Endothelial cell (in vitro differentiated cells): ENCODE data around the gene FAM107B. TPM values are rescaled to one million over a fixed set of nuclear protein-coding genes. Genes with fewer than 3 reads are reported as not detected.
A peak's percentile ranks its signal among the peaks of the same experiment; 100 is the strongest.

Experiments used
- DNase-seq: peaks from one replicate; pipeline ENCODE4 v3.0.0; 2021; ENCODE audit warnings: low spot score
- H3K27ac Mint-ChIP-seq: one replicate; pipeline ENCODE4 v1.8.0; 2021; ENCODE audit warnings: mixed read lengths, inconsistent platforms; ENCODE audit not compliant: unreplicated experiment
- H3K27me3 Mint-ChIP-seq: one replicate; pipeline ENCODE4 v1.8.0; 2021; ENCODE audit warnings: mild to moderate bottlenecking, moderate library complexity, mixed read lengths, inconsistent platforms; ENCODE audit not compliant: unreplicated experiment
- H3K36me3 Mint-ChIP-seq: one replicate; pipeline ENCODE4 v1.8.0; 2021; ENCODE audit warnings: mild to moderate bottlenecking, low read depth, mixed read lengths, inconsistent platforms; ENCODE audit not compliant: unreplicated experiment
- H3K4me1 Mint-ChIP-seq: one replicate; pipeline ENCODE4 v1.8.0; 2021; ENCODE audit warnings: mild to moderate bottlenecking, mixed read lengths, inconsistent platforms; ENCODE audit not compliant: unreplicated experiment
- H3K4me3 Mint-ChIP-seq: one replicate; pipeline ENCODE4 v1.8.0; 2021; ENCODE audit warnings: mild to moderate bottlenecking, mixed read lengths, inconsistent platforms; ENCODE audit not compliant: unreplicated experiment
- H3K9me3 Mint-ChIP-seq: one replicate; pipeline ENCODE4 v1.8.0; 2021; ENCODE audit warnings: mixed read lengths, inconsistent platforms; ENCODE audit not compliant: unreplicated experiment
- total RNA-seq: library from RNA; stranded (reverse); fragmentation: NEBNext Ultra II Directional; extraction: Animal tissue kit (Norgen Biotek cat#: 25700); gene quantifications from one replicate; pipeline ENCODE4 v1.2.1, GENCODE V29; 2021; ENCODE audit not compliant: unreplicated experiment
- TF ChIP-seq, protein P1 (sequence below): fragments of 200-600 bp; sonication (generic); IDR thresholded peaks from one replicate; pipeline ENCODE4 v1.5.0; 2021; ENCODE audit warnings: antibody characterized with exemption; ENCODE audit not compliant: unreplicated experiment

Gene FAM107B
- total RNA-seq, 1 donor from 2014 or later, result 462 TPM

DNA sequence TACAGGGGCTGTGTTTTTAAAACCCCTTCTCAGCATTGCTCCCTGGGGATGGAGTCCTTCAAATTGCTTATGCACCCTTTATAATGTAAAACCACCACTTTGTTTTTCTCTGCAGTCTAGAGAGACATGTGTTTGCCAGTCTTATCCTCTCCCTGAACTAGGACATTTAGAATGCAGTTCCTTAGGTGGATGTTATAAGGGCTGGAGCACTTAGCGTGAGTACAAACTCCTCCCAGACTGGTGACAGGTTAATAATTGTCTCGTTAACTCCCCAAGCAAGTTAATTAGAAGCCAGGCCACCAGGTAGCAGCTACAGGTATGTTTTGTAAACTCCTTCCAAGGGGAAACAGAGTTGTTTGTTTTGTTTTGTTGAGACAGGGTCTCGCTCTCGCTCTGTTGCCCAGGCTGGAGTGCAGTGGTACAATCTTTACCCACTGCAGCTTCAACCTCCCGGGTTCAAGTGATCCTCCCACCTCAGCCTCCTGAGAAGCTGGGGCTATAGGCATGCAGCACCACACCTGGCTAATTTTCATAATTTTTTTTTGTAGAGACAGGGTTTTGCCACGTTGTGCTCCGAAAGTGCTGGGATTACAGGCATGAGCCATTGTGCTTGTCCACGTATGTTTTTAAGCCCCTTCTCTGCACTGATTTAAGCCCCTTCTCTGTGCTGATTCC lies 100.2 kb downstream of the FAM107B start:
- Mint-ChIP-seq H3K36me3 (no peaks in the 10 kb centered on the region), H3K27ac (no peak overlapping the region), H3K4me3 (no peak overlapping the region), H3K27me3 (peaks cover 2% of the 10 kb centered on the region), H3K9me3 (no peaks in the 10 kb centered on the region), H3K4me1 (peaks cover 14% of the 10 kb centered on the region)
- TF ChIP-seq, protein P1, sequence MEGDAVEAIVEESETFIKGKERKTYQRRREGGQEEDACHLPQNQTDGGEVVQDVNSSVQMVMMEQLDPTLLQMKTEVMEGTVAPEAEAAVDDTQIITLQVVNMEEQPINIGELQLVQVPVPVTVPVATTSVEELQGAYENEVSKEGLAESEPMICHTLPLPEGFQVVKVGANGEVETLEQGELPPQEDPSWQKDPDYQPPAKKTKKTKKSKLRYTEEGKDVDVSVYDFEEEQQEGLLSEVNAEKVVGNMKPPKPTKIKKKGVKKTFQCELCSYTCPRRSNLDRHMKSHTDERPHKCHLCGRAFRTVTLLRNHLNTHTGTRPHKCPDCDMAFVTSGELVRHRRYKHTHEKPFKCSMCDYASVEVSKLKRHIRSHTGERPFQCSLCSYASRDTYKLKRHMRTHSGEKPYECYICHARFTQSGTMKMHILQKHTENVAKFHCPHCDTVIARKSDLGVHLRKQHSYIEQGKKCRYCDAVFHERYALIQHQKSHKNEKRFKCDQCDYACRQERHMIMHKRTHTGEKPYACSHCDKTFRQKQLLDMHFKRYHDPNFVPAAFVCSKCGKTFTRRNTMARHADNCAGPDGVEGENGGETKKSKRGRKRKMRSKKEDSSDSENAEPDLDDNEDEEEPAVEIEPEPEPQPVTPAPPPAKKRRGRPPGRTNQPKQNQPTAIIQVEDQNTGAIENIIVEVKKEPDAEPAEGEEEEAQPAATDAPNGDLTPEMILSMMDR, result no peak
- no peak for DNase-seq

GRCh38 chr10:14673189-14673861 lies 101.4 kb downstream of the FAM107B start:
- no peaks in the 10 kb centered on the region for H3K27me3 Mint-ChIP-seq
- no peaks in the 10 kb centered on the region for H3K9me3 Mint-ChIP-seq
- TF ChIP-seq, protein P1, result no peak
- H3K4me1 Mint-ChIP-seq, result peaks cover 22% of the 10 kb centered on the region
- H3K4me3 Mint-ChIP-seq, result no peak overlapping the region
- no peak for DNase-seq
- no peaks in the 10 kb centered on the region for H3K36me3 Mint-ChIP-seq
- H3K27ac Mint-ChIP-seq, result no peak overlapping the region

- Mint-ChIP-seq H3K36me3 (no peaks in the 10 kb centered on the region), H3K27me3 (no peaks in the 10 kb centered on the region), H3K4me1 (peaks cover 23% of the 10 kb centered on the region), H3K4me3 (no peak overlapping the region), H3K9me3 (no peaks in the 10 kb centered on the region), H3K27ac (no peak overlapping the region)
- DNase-seq, result no peak
- TF ChIP-seq, protein P1, result no peak
These were observed 103.3 kb downstream of the FAM107B start for GRCh38 chr10:14671386-14671831.

- no peaks in the 10 kb centered on the region for H3K27me3 Mint-ChIP-seq
- no peaks in the 10 kb centered on the region for H3K36me3 Mint-ChIP-seq
- H3K4me3 Mint-ChIP-seq, result peak overlapping the region; percentile 51
- H3K27ac Mint-ChIP-seq, result no peak overlapping the region
- TF ChIP-seq, protein P1, result no peak
- H3K9me3 Mint-ChIP-seq, result no peaks in the 10 kb centered on the region
- DNase-seq, result no peak
- H3K4me1 Mint-ChIP-seq, result peaks cover 23% of the 10 kb centered on the region
These were observed 104.0 kb downstream of the FAM107B start for GRCh38 chr10:14670551-14671240.

GRCh38 chr10:14669576-14669975 lies 105.1 kb downstream of the FAM107B start:
- Mint-ChIP-seq H3K4me3 (no peak overlapping the region), H3K9me3 (no peaks in the 10 kb centered on the region)

More at GRCh38 chr10:14669576-14669975, 105.1 kb downstream of the FAM107B start:
- H3K36me3 Mint-ChIP-seq, result no peaks in the 10 kb centered on the region
- TF ChIP-seq, protein P1, result no peak
- peaks cover 23% of the 10 kb centered on the region for H3K4me1 Mint-ChIP-seq
- H3K27ac Mint-ChIP-seq, result no peak overlapping the region
- no peak for DNase-seq
- no peaks in the 10 kb centered on the region for H3K27me3 Mint-ChIP-seq
